ENCODE measurements around the gene SEPSECS.

Gene SEPSECS

DNA sequence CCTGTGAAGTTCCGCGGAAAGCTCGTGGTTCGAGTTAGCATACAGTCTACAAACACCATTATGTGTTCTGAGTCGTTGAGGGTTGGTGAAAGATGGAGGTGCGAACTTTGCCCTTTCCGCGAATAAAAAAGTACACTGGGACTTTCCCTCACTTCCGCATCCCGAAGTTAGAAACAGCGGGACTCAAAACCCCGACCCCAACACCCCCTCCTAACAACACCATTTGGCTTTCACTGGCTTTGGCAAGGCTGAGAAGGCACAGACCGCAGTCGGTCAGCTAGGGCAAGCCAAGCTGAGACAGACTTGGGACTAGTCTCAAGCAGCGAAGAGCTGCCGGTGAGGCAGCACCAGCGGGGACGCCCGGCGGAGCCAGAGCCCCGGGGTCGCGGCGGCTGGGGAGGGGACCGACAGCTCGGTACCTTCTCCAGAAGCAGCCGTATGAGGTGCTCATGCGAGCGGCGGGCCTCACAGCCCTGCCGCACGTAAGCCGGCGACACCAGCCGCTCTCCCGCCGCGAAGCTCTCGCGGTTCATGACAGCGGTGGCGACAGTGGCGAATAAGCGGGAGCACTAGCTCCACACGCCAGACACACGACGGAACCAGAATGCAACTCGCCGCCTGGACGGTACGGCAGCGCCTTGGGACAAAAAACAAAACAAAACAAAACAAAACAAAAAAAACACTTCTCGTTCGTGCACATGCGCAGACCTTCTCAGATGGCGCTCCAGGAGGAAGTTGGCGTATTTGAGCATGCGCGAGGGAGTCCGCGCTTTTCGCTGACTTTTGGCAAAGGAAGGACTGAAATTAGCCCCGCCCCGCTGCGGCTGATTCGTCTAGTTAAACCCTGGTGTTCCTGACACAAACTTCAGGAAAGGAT is at the start of gene SEPSECS:
Gene SEPSECS, minus strand, starts transcription at position 613 of the 877 bp plus-strand sequence. Its CDS starts 80 bp downstream, at position 533.
- peak; percentile 92 for DNase-seq (ENCODE audit: low read depth)

DNA sequence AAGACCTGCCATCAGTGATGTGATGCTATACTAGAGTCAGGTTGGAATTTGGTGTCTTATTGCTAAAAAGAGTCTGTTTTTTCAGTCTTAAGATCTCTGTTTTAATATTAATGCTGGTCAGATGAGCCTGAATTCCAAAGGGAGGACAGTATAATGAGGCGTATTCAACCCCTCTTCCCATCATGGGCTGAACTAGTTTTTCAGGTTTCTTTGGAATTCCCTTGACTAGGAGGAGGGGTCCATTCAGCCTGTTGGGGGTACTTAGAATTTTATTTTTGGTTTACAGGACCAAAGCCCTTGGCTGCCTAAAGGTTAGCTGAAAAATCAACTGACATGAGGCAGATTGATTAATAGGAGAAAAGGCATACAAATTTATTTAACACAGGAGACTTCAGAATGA is 49.5 kb upstream of the SEPSECS start:
- no peak for DNase-seq (ENCODE audit: low read depth)

DNA sequence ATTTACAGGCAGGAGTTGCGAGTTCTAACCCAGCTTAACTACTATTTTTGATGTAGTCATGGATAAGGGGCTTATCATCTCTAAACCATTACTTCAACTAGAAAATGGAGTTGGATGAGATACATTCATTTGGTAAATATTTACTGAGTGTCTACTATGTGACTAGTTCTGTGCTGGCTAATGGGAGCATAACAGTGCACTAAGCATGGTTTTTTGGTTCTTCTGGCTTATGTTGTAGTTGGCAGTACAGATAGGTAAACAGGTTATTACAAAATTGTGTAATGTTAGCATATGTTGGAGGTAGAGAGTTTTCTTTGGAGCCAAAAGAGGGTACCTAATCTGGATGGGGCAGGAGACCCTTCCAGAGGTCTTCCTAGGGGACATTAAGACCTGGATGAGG is 47.7 kb upstream of the SEPSECS start:
- no peak for DNase-seq (ENCODE audit: low read depth)

DNA sequence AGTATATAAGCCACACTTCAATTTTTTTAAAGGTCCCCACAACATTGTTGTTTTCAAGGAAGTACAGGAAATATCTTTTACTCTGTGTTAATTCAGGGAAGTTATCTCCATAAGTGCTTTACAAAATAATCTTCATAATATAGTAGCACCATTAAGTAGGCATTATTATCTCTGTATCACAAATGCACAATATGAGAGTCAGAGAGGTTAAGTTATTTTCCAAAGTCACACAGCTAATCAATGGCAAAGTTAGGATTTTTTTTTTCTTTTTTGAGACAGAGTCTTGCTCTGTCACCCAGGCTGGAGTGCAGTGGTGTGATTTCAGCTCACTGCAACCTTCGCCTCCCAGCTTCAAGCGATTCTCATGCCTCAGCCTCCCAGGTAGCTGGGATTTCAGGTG is 38.5 kb upstream of the SEPSECS start:
- DNase-seq (ENCODE audit: low read depth) = no peak

DNA sequence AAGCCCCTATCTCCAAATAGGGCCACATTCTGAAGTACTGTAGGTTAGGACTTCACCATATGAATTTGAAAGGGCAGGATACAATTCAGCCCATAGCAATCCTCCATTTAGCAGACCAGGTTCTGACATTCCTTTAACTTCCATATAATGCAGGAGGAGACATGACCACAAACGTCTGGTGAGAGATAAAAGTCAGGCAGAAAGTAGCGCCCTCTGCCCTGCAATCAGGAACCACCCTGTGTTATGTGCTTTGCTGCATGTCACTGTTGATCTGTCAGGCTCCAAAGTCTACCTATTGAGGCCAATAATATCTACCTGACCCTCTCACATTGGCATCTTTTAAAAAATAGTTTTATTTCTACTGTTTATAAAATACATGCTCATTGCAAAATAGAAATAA is 30.2 kb upstream of the SEPSECS start:
- no peak for DNase-seq (ENCODE audit: low read depth)

DNA sequence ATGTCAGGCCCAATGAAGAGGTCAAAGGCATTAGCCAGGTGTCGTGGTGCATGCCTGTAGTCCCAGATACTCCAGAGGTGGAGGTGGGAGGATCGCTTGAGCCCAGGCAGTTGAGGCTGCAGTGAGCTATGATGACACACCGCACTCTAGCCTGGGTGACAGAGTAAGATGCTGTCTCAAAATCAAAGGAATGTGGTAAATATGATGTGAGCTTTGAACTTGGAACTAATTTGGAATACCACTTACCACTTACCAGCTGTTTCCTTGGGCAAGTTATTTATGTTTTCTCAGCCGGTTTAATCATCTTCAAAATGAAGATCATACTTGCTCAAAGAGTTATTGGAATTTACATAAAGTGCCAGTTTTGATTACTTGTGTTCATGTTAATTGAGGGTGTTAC is 23.8 kb upstream of the SEPSECS start:
- DNase-seq (ENCODE audit: low read depth) = no peak

DNA sequence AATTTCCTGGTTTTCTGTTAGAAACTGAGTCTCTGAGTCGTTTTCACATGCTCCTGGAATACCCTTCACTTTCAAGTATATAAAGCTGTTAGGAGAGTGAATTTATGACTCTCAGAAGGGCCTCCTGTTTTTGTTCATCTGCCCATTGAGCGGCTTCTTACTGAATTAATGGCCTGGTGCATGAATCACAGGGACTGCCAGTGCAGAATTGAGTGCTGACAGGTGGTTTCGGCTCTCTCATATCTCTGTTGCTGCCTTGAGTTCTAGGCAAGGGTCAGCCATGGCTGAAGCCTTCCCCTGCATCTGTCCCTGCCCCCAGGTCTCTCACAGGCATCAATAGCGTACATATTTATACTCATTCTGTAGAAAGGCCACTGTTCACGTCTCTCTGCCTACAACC is 22.7 kb upstream of the SEPSECS start:
- DNase-seq (ENCODE audit: low read depth) = no peak

DNA sequence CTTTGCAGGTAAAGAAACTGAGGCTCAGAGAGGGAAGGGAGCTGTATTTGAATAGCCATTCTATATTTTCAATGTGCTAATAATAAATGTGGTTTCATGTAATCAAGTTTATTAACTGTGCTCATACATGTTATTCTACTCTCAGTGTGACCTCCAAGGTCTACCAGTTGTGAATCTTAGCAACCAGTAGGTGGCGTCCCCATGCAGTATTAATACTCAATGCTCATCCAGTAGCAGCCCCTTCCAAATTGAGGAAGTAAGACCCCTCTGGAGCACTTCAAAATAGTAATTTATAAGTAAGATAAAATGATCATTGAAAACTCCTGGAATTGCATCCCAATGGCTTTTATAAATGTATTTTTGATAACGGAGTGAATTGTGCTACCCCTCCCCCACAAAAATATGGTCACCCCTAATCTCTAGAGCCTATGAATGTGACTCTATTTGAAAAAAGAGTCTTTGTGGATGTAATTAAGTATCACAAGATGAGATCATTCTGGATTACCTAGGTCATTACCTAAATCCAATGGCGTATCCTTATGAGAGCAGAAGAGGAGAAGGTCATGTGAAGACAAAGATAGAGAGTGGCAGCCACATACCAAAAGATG is 20.4 kb upstream of the SEPSECS start:
- DNase-seq (ENCODE audit: low read depth) = peak; percentile 24

DNA sequence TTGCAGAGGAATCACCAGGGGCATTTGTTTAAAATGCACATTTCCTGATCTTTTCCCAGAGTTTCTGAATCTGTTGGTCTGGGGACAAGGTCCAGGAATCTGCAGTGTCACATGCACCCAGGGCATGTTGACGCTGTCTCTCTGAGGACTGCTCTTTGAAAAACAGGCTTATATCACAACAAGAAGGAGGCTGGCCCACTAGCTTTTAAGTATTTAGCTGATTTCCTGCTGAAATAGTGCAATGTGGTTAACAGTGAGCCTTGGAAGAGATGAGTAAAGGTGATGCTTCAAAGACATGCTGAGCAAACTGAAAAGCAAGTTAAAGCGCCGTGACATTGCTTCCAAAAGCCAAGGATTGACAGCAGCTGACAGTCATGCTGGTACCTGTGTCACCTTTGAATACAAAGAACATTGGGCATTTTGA is 18.6 kb upstream of the SEPSECS start:
- DNase-seq (ENCODE audit: low read depth) = no peak

DNA sequence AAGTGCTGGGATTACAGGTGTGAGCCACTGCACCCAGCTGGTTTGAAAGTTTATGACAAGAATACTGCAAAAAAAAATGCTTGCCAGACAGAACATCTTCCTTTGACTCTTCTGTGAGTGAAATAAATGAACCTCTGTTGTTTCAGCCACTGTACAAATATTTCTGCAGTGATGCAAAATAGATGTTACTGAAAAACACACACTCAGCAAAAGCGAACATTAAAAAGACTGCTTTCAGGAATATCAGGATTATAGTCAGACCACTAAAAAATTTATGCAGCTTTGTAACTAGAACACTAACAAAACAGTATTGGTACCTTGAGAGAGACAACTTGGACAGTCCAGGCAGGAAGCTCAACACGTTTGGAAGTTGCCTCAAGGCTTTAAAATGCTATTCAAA is 16.9 kb upstream of the SEPSECS start:
- no peak for DNase-seq (ENCODE audit: low read depth)

DNA sequence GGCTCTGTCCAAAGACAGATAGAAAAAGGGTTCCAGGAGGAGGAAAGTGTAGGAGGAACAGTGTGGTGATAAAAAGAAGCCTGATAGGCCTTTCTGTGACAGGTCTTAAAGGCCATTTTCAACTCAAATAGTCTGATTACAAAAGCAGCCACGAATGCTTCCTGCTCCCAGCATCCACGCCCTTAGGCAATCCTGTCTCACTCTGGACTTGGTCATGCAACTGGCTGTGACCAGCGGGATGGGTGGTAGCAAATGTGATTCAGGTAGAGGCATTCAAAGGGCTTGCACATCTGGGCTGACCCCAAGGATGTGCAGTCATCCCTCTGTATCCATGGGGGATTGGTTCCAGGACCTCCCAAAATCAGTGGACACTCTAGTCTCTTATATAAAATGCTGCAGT is 14.4 kb upstream of the SEPSECS start:
- no peak for DNase-seq (ENCODE audit: low read depth)

DNA sequence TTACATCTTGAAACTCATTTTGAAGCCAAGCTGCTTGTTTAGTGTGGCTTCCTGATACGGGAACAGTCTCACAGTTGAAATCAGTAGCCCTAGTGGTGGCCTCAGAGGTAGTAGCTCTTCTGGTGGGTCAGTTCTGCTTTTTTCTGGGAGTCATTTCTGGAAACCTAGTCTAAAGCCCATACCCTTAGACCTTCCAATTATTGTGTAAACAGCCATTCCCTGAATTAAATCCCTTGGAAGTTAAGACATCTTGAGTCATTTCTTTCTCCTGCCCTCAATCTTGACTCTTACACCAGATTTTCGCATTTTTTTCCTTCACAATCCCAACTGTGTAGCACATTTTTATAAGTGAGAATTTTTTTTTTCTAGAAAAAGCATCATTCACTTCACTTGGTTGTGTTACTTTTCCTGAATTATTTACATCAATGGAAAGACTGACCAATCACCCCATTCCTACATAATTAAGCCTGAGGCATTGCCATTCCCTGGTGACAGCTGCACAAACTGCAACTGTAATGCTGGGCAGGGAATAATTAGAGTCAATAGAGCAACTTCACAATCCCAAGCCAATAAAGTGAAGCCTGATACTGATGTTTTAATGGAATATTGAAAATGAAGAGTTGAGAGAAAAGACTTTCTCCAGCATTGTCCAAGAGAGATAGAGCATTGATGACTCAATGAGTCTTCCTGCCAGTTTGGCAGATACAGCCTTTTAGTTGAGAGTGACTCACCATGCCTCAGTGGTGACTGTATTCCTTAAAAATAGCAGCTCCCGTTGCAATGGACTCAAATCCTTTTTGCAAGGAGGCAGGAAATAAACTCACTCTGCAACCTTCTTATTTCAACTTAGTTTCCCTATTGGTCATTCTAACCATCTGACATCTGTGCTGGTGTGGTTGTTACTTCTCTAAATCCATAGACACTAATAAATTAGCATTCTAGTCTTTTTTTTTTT is 13.0 kb upstream of the SEPSECS start:
- DNase-seq (ENCODE audit: low read depth) = no peak

DNA sequence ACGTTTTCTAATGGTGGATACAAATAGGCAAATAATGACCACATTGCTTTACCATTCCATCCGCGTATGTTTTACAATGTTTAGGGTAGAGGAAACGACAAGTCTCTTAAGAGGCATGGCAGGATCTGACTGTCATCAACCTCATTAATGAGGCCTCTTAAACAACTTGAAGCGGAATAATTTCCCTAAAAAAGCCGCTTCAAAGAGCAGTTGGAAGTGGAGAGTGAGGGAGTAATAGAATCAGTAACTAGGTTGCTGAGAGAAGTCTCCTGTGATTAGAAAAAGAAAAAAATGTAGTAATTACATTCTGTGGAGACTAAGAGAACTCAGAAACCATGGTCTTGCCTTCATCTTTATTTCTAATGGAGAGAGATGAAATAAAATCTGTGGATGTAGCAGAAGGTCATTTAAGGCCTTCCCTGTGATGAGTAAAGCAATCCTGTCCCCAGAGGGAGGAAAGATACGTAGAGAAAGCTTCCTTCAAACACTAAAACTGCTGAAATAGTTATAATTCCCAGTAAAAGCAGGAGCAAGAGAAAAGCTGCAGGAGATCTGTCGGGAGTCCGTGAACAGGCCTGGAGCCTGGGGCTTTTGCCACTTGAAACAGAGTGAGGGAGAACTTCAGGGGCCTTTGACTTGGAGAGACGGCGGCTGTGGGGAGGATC is 11.1 kb upstream of the SEPSECS start:
- no peak for DNase-seq (ENCODE audit: low read depth)

DNA sequence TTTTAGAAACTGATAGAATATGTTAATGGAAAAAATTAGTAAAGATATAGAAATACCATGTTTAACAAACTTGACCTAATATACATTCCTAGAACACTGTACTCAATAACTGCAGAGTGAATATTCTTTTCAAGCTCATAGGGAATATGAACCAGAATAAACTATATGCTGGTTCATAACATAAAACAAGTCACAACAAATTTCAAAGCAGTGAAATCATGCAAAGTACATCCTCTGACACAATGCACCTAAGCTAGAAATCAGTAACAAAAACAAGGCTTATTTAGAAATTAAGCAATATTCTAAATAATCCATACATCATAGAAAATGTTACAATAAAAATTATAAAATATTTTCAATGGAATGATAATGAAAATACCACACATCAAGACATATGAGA is 9.2 kb upstream of the SEPSECS start:
- DNase-seq (ENCODE audit: low read depth) = no peak

DNA sequence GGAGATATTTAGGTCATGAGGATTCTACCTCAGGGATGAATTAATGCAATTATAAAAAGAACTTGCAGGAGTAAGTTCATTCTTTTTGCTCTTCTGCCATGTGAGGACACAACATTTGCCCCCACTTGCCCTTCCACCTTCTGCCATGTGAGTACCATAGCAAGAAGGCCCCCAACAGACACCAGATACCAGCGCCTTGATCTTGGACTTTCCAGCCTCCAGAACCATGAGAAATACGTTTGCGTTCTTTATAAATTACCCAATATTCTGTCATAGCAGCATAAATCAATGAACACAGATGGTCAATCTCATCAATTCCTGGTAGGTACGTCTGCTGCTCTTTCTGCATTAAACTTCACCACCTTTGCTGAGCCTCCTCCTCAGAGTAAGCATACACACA is 5.7 kb upstream of the SEPSECS start:
- DNase-seq (ENCODE audit: low read depth) = no peak

DNA sequence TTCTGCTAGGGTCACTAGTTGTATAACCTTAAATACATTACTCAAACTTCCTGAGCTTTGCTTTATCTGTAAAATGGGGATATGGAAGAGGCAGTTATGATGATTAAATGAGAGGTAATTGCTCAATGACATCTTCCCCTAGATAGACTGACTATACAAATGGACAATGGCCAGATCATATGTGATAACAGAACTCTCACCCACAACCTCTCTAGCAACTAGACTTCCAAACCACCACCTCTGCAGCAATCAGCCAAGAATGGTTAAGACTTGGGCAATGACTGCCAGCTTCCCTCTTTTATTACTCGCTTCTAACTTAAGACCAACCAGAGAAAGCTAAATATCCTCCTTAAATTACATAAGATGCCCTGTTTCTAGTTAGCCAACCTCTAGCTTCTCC is 2.9 kb upstream of the SEPSECS start:
- no peak for DNase-seq (ENCODE audit: low read depth)

DNA sequence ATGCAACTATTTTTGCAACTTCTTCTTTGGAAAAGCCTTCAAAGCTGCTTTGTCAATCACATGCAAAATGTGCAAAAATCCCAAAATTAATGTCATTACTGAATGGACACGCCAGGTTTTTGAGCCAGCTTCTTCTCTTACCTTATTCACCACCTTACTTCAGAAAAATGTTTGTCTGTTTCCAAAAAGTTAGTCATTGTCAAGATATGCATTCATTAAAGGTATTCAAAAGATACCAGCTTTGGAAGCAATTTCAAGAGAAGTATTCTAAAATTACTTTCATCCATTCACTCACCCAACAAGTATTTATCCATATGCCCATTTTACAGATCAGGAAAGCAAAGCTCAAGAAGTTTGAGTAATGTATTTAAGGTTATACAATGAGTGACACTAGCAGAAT is 2.3 kb upstream of the SEPSECS start:
- no peak for DNase-seq (ENCODE audit: low read depth)

DNA sequence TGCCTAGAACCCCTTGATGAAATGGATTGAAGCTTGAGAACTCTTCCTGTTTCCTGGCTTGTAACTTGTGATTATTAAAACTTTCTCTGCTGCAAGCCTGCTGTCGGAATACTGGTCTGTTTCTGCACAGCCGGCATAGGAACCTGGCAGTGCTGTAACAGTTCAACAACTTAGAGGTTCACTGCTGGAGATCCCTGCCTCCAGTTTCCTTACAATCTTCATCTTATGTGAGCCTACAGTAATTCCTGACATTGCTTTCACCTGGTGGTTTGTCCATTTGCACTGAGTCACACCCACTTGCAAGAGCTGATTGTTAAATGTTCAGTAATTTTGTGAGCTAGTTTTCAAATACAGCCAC is 1.3 kb upstream of the SEPSECS start:
- no peak for DNase-seq (ENCODE audit: low read depth)

DNA sequence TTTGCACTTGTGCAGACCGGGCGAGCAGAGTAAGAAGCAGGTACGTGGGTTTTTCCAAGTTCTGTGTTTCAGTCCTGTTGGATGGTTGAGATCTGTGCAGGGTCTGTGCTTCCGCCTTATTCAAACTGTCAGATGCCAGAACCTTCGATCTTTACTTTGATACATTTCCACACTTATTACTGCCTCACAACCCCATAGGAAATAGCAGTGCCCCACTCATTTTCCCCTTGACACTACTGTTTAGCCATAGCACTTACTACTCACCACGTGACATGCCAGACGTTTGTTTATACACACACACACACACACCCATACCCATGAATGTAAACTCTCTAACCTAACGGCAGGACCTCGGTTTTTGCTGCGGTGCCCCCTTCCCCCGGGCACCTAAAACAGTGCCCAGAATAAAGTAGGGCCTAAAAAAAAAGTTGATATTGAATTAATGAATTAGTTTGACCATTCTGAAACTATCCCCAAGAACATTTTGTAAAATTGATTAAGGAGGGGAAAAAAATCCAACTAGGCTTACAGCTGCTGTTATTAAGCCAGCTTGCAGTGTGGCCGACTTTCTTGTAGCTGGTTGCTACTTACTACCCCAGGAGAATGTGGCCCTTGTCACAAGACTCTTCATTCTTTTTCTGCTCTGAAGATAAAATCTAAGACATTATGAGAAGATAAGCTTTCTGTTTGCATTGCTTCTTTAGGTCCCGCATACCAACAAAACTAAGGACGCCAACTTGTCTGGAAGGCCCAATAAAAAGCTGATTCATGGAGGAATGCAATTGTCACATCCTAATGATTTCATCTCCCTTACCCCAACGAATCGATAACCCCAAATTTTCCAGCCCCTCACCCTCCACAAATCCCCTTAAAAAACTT is 704 bp upstream of the SEPSECS start:
- DNase-seq (ENCODE audit: low read depth) = peak; percentile 31

DNA sequence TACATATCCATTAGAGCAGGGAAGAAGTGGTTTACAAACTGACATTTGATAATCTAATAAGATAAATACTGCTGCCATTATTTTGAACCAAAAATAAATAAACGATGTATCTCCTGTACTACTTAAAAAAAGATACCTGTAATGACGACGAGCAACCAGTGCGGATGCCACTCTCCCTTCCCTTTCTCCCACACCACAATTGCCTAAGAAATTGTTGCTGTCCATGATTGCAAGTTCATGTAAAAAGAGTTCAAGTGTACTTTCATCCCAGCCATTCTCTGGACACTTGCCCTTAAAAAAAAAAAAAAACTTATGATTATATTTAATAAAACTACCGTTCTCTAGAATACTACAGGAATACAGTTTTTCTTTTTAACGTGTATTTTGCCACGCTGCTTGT is 1.4 kb downstream of the SEPSECS start:
- DNase-seq (ENCODE audit: low read depth) = no peak

DNA sequence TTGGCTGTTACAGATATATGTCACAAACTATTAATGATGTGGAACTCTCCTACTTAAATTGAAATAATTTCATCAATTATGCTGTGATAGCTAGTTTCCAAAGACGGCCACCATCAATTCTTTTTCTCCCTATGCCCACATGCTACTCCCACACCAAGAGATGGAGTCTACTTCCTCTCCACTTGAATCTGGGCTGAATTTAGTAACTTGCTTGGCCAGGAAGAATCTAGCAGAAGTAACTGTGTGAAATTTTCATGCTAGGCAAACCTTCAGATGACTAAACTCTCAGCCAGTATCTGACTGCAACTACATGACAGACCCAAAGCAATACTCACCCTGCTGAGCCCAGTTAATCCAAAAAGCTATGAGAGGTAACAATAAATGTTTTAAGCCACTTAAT is 3.2 kb downstream of the SEPSECS start:
- no peak for DNase-seq (ENCODE audit: low read depth)
